HG02588 (cell line): Measurements from ENCODE around the gene MZF1.
A peak's percentile ranks its signal among the peaks of the same experiment; 100 is the strongest.

Experiments
- ATAC-seq: cut with Tn5 transposase; IDR thresholded peaks from one replicate; pipeline ENCODE4 v1.9.1; 2021; ENCODE audit warnings: mild to moderate bottlenecking, moderate library complexity; ENCODE audit not compliant: unreplicated experiment

The MZF1 gene

GRCh38 chr19:58570770-58571574 is 2.2 kb downstream of the MZF1 start:
- ATAC-seq, result no peak

GRCh38 chr19:58569943-58570670 is 3.0 kb downstream of the MZF1 start:
- ATAC-seq, result no peak

GRCh38 chr19:58569191-58569942 is 3.8 kb downstream of the MZF1 start:
- no peak for ATAC-seq

- no peak for ATAC-seq
Observed at GRCh38 chr19:58568453-58569130, 4.5 kb downstream of the MZF1 start.

GRCh38 chr19:58566989-58567388 is 6.1 kb downstream of the MZF1 start:
- no peak for ATAC-seq

- ATAC-seq, result no peak
Observed at GRCh38 chr19:58563823-58564222, 9.3 kb downstream of the MZF1 start.

GRCh38 chr19:58563034-58563573 is 10.0 kb downstream of the MZF1 start:
- ATAC-seq, result no peak

GRCh38 chr19:58562122-58563033 is 10.8 kb downstream of the MZF1 start:
- no peak for ATAC-seq

- no peak for ATAC-seq
Observed at GRCh38 chr19:58561373-58562121, 11.6 kb downstream of the MZF1 start.

- no peak for ATAC-seq
Observed at GRCh38 chr19:58560921-58561320, 12.2 kb downstream of the MZF1 start.

GRCh38 chr19:58560007-58560887 is 12.9 kb downstream of the MZF1 start:
- ATAC-seq, result no peak

GRCh38 chr19:58559275-58560006 is 13.7 kb downstream of the MZF1 start:
- ATAC-seq, result no peak

GRCh38 chr19:58558623-58559274 is 14.4 kb downstream of the MZF1 start:
- ATAC-seq, result peak; percentile 52

GRCh38 chr19:58558066-58558622 is 15.0 kb downstream of the MZF1 start, which contains the start of gene UBE2M:
UBE2M (minus strand) TSS chr19:58558611; CDS start chr19:58558381, 230 bp downstream.
- peak; percentile 0 for ATAC-seq

- no peak for ATAC-seq
Observed at GRCh38 chr19:58557221-58558065, 15.7 kb downstream of the MZF1 start.
